GM12878 (cell line): ENCODE results near the gene CLEC4E.
"Not testable (repeated sequence)": the region's sequence is repeated elsewhere in the genome, so short reads cannot be mapped to it uniquely, and the experiment has no call there.

Experiments
- ASH2L ChIP-seq: fragments of 300-600, 200-600 bp; sonication (generic); IDR thresholded peaks from 2 replicates; pipeline ENCODE4 v1.6.1; 2017; ENCODE audit warnings: low read depth, mild to moderate bottlenecking, borderline replicate concordance
- BCL11A ChIP-seq: IDR thresholded peaks from 2 replicates; pipeline ENCODE4 v1.6.1; 2011; ENCODE audit warnings: low read depth, low read length
- CBX5 ChIP-seq: sonication (generic); IDR thresholded peaks from 2 replicates; pipeline ENCODE4 v1.6.1; 2016; ENCODE audit warnings: low read depth, moderate library complexity, mild to moderate bottlenecking, inconsistent platforms
- EGR1 ChIP-seq, 2 experiments: IDR thresholded peaks; 1 replicate in 1 of 2; 2 replicates in 1 of 2; pipeline ENCODE4 v1.6.1; 2011 to 2012; ENCODE audit warnings: low read depth in 2 of 2, low read length in 2 of 2, borderline replicate concordance in 1 of 2, mild to moderate bottlenecking in 1 of 2, moderate library complexity in 1 of 2
- POLR2AphosphoS5 ChIP-seq: IDR thresholded peaks from 2 replicates; pipeline ENCODE4 v1.6.1; 2011; ENCODE audit warnings: mild to moderate bottlenecking, low read length, inconsistent platforms
- SMAD1 ChIP-seq: fragments of 450-650 bp; IDR thresholded peaks from 2 replicates; pipeline ENCODE4 v1.6.1; 2018; ENCODE audit warnings: mild to moderate bottlenecking, low read depth; ENCODE audit not compliant: partially characterized antibody
- TF ChIP-seq, protein P1 (sequence below), 3 experiments: IDR thresholded peaks in 2 of 3; conservative IDR thresholded peaks in 1 of 3; 2 replicates each; pipeline ENCODE4 v1.5.1; 2011; ENCODE audit warnings: low read depth in 3 of 3, low read length in 3 of 3, mild to moderate bottlenecking in 3 of 3, control low read depth in 2 of 3, moderate library complexity in 2 of 3, inconsistent platforms in 1 of 3, mixed read lengths in 1 of 3; ENCODE audit not compliant: control insufficient read depth in 2 of 3, insufficient read depth in 1 of 3; ENCODE audit errors: extremely low read depth in 1 of 3

- not testable (repeated sequence) for TF ChIP-seq CBX5; POLR2AphosphoS5; EGR1 (IDR thresholded peaks at IDR 0.05; ENCODE audit: borderline replicate concordance in 1 of 2, low read depth in 2 of 2, low read length in 2 of 2); ASH2L; BCL11A; SMAD1
- TF ChIP-seq, protein P1, sequence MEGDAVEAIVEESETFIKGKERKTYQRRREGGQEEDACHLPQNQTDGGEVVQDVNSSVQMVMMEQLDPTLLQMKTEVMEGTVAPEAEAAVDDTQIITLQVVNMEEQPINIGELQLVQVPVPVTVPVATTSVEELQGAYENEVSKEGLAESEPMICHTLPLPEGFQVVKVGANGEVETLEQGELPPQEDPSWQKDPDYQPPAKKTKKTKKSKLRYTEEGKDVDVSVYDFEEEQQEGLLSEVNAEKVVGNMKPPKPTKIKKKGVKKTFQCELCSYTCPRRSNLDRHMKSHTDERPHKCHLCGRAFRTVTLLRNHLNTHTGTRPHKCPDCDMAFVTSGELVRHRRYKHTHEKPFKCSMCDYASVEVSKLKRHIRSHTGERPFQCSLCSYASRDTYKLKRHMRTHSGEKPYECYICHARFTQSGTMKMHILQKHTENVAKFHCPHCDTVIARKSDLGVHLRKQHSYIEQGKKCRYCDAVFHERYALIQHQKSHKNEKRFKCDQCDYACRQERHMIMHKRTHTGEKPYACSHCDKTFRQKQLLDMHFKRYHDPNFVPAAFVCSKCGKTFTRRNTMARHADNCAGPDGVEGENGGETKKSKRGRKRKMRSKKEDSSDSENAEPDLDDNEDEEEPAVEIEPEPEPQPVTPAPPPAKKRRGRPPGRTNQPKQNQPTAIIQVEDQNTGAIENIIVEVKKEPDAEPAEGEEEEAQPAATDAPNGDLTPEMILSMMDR (IDR thresholded peaks at IDR 0.05 in 2 of 3, conservative IDR thresholded peaks at IDR 0.05 in 1 of 3; ENCODE audit: control insufficient read depth in 2 of 3, extremely low read depth in 1 of 3, insufficient read depth in 1 of 3, low read depth in 3 of 3, low read length in 3 of 3): not testable (repeated sequence)
Observed at GRCh38 chr12:8584478-8584877, 43.8 kb upstream of the CLEC4E start.
